ENCODE data around the gene EME2.

- TF ChIP-seq CTCF (IDR thresholded peaks at IDR 0.05) (no peak), EZH2 (IDR thresholded peaks at IDR 0.05; ENCODE audit: borderline replicate concordance, insufficient read depth, low read depth, low read length, poor library complexity, severe bottlenecking) (no peak)
Measured at GRCh38 chr16:1817716-1818115, 45.1 kb downstream of the EME2 start.

Measured in B cell (primary cell).